Keratinocyte (primary cell): Measurements from ENCODE around the gene LMAN1.

Source experiments
- CTCF ChIP-seq, 3 experiments: IDR thresholded peaks in 1 of 3; conservative IDR thresholded peaks in 1 of 3; optimal IDR thresholded peaks in 1 of 3; 2 replicates in 2 of 3; 3 replicates in 1 of 3; pipeline versions ENCODE3 to v1.5.1; 2011; ENCODE audit warnings: low read length in 3 of 3, mild to moderate bottlenecking in 3 of 3, moderate library complexity in 2 of 3, control low read depth in 1 of 3, inconsistent platforms in 1 of 3; ENCODE audit not compliant: insufficient read depth in 2 of 3; ENCODE audit errors: extremely low read depth in 1 of 3
- EZH2 ChIP-seq: IDR thresholded peaks from one replicate; pipeline ENCODE4 v1.6.1; 2012; ENCODE audit warnings: inconsistent platforms, mild to moderate bottlenecking, low read length, moderate library complexity

- TF ChIP-seq CTCF (optimal IDR thresholded peaks at IDR 0.05 in 1 of 3, IDR thresholded peaks at IDR 0.05 in 1 of 3, conservative IDR thresholded peaks at IDR 0.05 in 1 of 3; ENCODE audit: extremely low read depth in 1 of 3, insufficient read depth in 2 of 3, low read length in 3 of 3) (no peak), EZH2 (no peak)
Observed at GRCh38 chr18:59374128-59374527, 15.1 kb upstream of the LMAN1 start.
